ENCODE results near the gene LRP1B. TPM values are rescaled to one million over a fixed set of nuclear protein-coding genes. Genes with fewer than 3 reads are reported as not detected.

Gene LRP1B
- total and polyA plus RNA-seq, 2 of the 8 experiments (the other 6 are each of a cell fraction or from before 2014, with no cell fraction given), result 0.03 TPM; not detected in 1

GRCh38 chr2:141709756-141710155, 421.1 kb downstream of the LRP1B start:
- TF ChIP-seq SIRT6 (IDR thresholded peaks at IDR 0.05; ENCODE audit: low read length) (no peak), KDM4A (IDR thresholded peaks at IDR 0.05; ENCODE audit: low read depth, low read length, severe bottlenecking) (no peak), POU5F1 (IDR thresholded peaks at IDR 0.05; ENCODE audit: low read depth, low read length) (no peak)
- WGBS, 2 experiments (ENCODE audit: extremely low coverage in 1 of 2, insufficient coverage in 1 of 2, insufficient read length in 1 of 2, insufficient replicate concordance in 2 of 2, low coverage in 1 of 2, low lambda C conversion rate in 2 of 2, missing lambda C conversion rate in 1 of 2), result 96% methylated on average over 2 of the region's 2 CpGs; no CpG with 5 or more reads in 1 of the 2 experiments
- Histone ChIP-seq H4K5ac (ENCODE audit: insufficient read length, low read depth, low read length) (no peak overlapping the region), H2BK20ac (ENCODE audit: low read length) (no peak overlapping the region), H3K9ac (replicated peaks in 1 of 4; ENCODE audit: extremely low read depth in 1 of 4, low read depth in 3 of 4, low read length in 3 of 4) (no peak overlapping the region), H2AFZ (ENCODE audit: low read length) (no peak overlapping the region), H3K36me3 (ENCODE audit: control insufficient read depth in 2 of 4, insufficient read depth in 4 of 4, low read length in 3 of 4) (no peaks in the 10 kb centered on the region), H3K23ac (ENCODE audit: insufficient read length) (no peak overlapping the region), H3K4ac (replicated peaks; ENCODE audit: insufficient read length, low read depth, low read length) (no peak overlapping the region), H3K9me3 (ENCODE audit: insufficient read depth in 2 of 2, low read depth in 1 of 2, low read length in 1 of 2) (no peaks in the 10 kb centered on the region), H3K4me1 (replicated peaks in 1 of 4; ENCODE audit: control insufficient read depth in 3 of 4, insufficient read depth in 4 of 4, low read length in 3 of 4) (no peaks in the 10 kb centered on the region), H3K14ac (ENCODE audit: insufficient read length) (no peak overlapping the region), H3K4me3 (ENCODE audit: extremely low read depth in 1 of 4, insufficient read depth in 2 of 4, low read depth in 3 of 4, low read length in 4 of 4) (no peak overlapping the region), H3K23me2 (ENCODE audit: low read depth, low read length) (no peaks in the 10 kb centered on the region), H4K20me1 (replicated peaks in 1 of 2; ENCODE audit: control insufficient read depth in 1 of 2, insufficient read depth in 2 of 2, low read length in 2 of 2) (no peaks in the 10 kb centered on the region), H2BK120ac (replicated peaks; ENCODE audit: low read depth, low read length) (no peak overlapping the region), H3K18ac (ENCODE audit: extremely low read depth, low read length) (no peak overlapping the region), H3K27me3 (replicated peaks in 1 of 4; ENCODE audit: control insufficient read depth in 3 of 4, extremely low read depth in 1 of 4, insufficient read depth in 3 of 4, low read length in 3 of 4) (peaks cover 0 to 1% (median 0%) of the 10 kb centered on the region in 4 experiments; a peak in 1 of 7 replicates), H3K27ac (ENCODE audit: low read depth, low read length) (no peak overlapping the region), H3K4me2 (ENCODE audit: insufficient read depth in 1 of 2, low read depth in 2 of 2, low read length in 2 of 2) (no peak overlapping the region), H3K79me1 (ENCODE audit: low read depth, low read length) (no peaks in the 10 kb centered on the region), H2BK15ac (ENCODE audit: low read length) (no peak overlapping the region), H4K91ac (replicated peaks; ENCODE audit: insufficient read length, low read length) (no peak overlapping the region), H2BK12ac (ENCODE audit: low read depth, low read length) (no peak overlapping the region), H2AK5ac (ENCODE audit: low read depth, low read length) (no peak overlapping the region), H3K56ac (replicated peaks; ENCODE audit: insufficient read length, low read depth, low read length) (no peak overlapping the region), H3K79me2 (ENCODE audit: control insufficient read depth in 1 of 2, insufficient read depth in 2 of 2, low read length in 2 of 2) (no peaks in the 10 kb centered on the region), H2BK5ac (ENCODE audit: low read depth, low read length) (no peak overlapping the region), H4K8ac (ENCODE audit: extremely low read depth, insufficient read depth, low read length) (no peak overlapping the region)
- CTCF ChIA-PET (ENCODE audit: partially characterized antibody), result no interaction called here
- FAIRE-seq (no peak), DNase-seq (ENCODE audit: low read depth in 1 of 2, low spot score in 2 of 2) (no peak)
- POLR2A ChIA-PET (ENCODE audit: partially characterized antibody), result no interaction called here

Measured in H1 (cell line).